ENCODE measurements around the gene CERCAM. TPM values are rescaled to one million over a fixed set of nuclear protein-coding genes. Genes with fewer than 3 reads are reported as not detected.

Gene CERCAM
- total and polyA plus RNA-seq, 3 donors from 2014 or later = 19.7 to 26.0 (median 21.7) TPM

GRCh38 chr9:128459011-128459410, 38.4 kb downstream of the CERCAM start:
- no peak for TF ChIP-seq POLR2A (IDR thresholded peaks at IDR 0.05)
- TF ChIP-seq CTCF (IDR thresholded peaks at IDR 0.05) = no peak
- no peak overlapping the region for H3K27ac ChIP-seq
- peaks cover 7% of the 10 kb centered on the region for H3K4me1 ChIP-seq
- 89 to 95% methylated on average over 3 of the region's 3 CpGs for WGBS, 2 donors
- H3K4me3 ChIP-seq = no peak overlapping the region
- no peaks in the 10 kb centered on the region for H3K9me3 ChIP-seq
- no peaks in the 10 kb centered on the region for H3K36me3 ChIP-seq (ENCODE audit: low read depth, missing control alignments)
- no peaks in the 10 kb centered on the region for H3K27me3 ChIP-seq
- no peak for DNase-seq
- intact Hi-C loops (cut with DNase I; ENCODE audit: low total_unique reads) = no loop called here

GRCh38 chr9:128469070-128469469, 48.4 kb downstream of the CERCAM start:
- Histone ChIP-seq H3K9me3 (no peaks in the 10 kb centered on the region), H3K4me1 (no peaks in the 10 kb centered on the region), H3K4me3 (no peak overlapping the region), H3K27ac (no peak overlapping the region), H3K27me3 (no peaks in the 10 kb centered on the region), H3K36me3 (ENCODE audit: low read depth, missing control alignments) (no peaks in the 10 kb centered on the region)
- TF ChIP-seq POLR2A (IDR thresholded peaks at IDR 0.05) = no peak
- DNase-seq = no peak
- intact Hi-C loops (cut with DNase I; ENCODE audit: low total_unique reads) = no loop called here
- WGBS, 2 donors = 77 to 86% methylated on average over 7 of the region's 7 CpGs

- no peaks in the 10 kb centered on the region for H3K9me3 ChIP-seq
- H3K36me3 ChIP-seq (ENCODE audit: low read depth, missing control alignments) = no peaks in the 10 kb centered on the region
- TF ChIP-seq CTCF (IDR thresholded peaks at IDR 0.05) = no peak
- H3K27ac ChIP-seq = no peak overlapping the region
- no peak for DNase-seq
- no peaks in the 10 kb centered on the region for H3K4me1 ChIP-seq
- no peaks in the 10 kb centered on the region for H3K27me3 ChIP-seq
- intact Hi-C loops (cut with DNase I; ENCODE audit: low total_unique reads) = no loop called here
- 81 to 83% methylated on average over 5 of the region's 5 CpGs for WGBS, 2 donors
- H3K4me3 ChIP-seq = no peak overlapping the region
Measured at GRCh38 chr9:128470560-128470959, 49.9 kb downstream of the CERCAM start.

- Histone ChIP-seq H3K27me3 (no peaks in the 10 kb centered on the region), H3K4me3 (no peak overlapping the region), H3K4me1 (no peaks in the 10 kb centered on the region), H3K36me3 (ENCODE audit: low read depth, missing control alignments) (no peaks in the 10 kb centered on the region), H3K9me3 (no peaks in the 10 kb centered on the region), H3K27ac (no peak overlapping the region)
- WGBS, 2 donors = 85 to 88% methylated on average over 2 to 5 of the region's 5 CpGs
- DNase-seq = no peak
- intact Hi-C loops (cut with DNase I; ENCODE audit: low total_unique reads) = no loop called here
- TF ChIP-seq POLR2A (IDR thresholded peaks at IDR 0.05) = no peak
- TF ChIP-seq CTCF (IDR thresholded peaks at IDR 0.05) = no peak
Measured at GRCh38 chr9:128473104-128473503, 52.4 kb downstream of the CERCAM start.

- H3K27me3 ChIP-seq = no peaks in the 10 kb centered on the region
- H3K27ac ChIP-seq = no peak overlapping the region
- no peak overlapping the region for H3K4me3 ChIP-seq
- intact Hi-C loops (cut with DNase I; ENCODE audit: low total_unique reads) = no loop called here
- no peaks in the 10 kb centered on the region for H3K36me3 ChIP-seq (ENCODE audit: low read depth, missing control alignments)
- DNase-seq = no peak
- no peaks in the 10 kb centered on the region for H3K9me3 ChIP-seq
- WGBS, 2 donors = 98 to 99% methylated on average over 7 of the region's 7 CpGs
- H3K4me1 ChIP-seq = no peaks in the 10 kb centered on the region
- TF ChIP-seq CTCF (IDR thresholded peaks at IDR 0.05) (no peak), POLR2A (IDR thresholded peaks at IDR 0.05) (no peak)
Measured at GRCh38 chr9:128475867-128476266, 55.2 kb downstream of the CERCAM start.
